Measurements from ENCODE around the gene FAM184A. TPM values are rescaled to one million over a fixed set of nuclear protein-coding genes. Genes with fewer than 3 reads are reported as not detected.

Gene FAM184A
- total RNA-seq, 4 donors from 2014 or later, result 3.0 to 14.3 (median 6.3) TPM

DNA sequence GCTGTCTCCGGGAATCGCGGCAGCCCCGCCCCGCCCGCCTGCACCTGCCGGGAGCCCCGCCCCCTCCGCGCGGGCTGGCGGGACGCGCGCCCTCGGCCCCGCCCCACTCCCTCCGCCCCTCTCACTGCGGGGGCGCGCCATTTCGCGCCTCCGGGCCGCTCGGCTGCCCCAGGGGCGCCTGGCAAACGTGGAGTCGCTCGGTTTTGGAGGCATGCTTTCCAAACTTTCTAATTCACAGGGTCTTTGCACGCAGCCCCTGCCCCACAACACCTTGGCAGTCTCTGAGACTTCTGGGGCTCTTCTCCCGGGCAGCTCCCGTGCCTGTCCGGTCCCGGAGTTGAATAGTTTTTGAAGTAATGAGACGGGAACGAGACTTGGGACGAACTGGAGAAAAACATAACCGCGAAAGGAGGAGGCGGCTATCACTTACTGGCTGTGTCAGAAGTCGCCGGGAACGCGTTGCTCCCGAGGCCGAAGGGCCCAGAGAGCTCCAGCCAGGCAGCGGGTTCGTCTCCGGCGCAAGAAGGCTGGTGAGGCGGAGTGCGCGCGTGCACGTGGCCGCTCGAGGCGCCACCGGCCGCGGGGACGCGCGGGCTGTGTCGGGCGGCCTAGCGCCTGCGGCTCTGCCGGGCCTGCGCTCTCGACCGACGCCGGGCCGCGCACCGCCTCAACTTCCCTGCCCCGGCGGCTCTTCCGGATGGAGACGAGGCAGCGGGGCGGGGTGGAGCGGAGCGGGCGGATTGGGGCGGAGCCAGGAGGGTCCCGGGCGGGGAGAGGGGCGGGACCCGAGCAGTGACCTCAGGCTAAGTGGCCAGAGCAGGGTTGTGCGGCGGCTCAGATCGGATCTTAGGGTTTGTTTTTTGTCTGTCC, 143.8 kb downstream of the FAM184A start, which contains the start of gene MCM9:
TSS of gene MCM9 (minus strand) at position 699 of the 870 bp plus-strand sequence. CDS start 3,436 bp downstream, outside the sequence.
- peak; percentile 99 for ATAC-seq (ENCODE audit: low FRiP score)
- DNase-seq (ENCODE audit: low spot score), result peak; percentile 62
- TF ChIP-seq, protein P1, sequence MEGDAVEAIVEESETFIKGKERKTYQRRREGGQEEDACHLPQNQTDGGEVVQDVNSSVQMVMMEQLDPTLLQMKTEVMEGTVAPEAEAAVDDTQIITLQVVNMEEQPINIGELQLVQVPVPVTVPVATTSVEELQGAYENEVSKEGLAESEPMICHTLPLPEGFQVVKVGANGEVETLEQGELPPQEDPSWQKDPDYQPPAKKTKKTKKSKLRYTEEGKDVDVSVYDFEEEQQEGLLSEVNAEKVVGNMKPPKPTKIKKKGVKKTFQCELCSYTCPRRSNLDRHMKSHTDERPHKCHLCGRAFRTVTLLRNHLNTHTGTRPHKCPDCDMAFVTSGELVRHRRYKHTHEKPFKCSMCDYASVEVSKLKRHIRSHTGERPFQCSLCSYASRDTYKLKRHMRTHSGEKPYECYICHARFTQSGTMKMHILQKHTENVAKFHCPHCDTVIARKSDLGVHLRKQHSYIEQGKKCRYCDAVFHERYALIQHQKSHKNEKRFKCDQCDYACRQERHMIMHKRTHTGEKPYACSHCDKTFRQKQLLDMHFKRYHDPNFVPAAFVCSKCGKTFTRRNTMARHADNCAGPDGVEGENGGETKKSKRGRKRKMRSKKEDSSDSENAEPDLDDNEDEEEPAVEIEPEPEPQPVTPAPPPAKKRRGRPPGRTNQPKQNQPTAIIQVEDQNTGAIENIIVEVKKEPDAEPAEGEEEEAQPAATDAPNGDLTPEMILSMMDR (IDR thresholded peaks at IDR 0.05), result no peak

DNA sequence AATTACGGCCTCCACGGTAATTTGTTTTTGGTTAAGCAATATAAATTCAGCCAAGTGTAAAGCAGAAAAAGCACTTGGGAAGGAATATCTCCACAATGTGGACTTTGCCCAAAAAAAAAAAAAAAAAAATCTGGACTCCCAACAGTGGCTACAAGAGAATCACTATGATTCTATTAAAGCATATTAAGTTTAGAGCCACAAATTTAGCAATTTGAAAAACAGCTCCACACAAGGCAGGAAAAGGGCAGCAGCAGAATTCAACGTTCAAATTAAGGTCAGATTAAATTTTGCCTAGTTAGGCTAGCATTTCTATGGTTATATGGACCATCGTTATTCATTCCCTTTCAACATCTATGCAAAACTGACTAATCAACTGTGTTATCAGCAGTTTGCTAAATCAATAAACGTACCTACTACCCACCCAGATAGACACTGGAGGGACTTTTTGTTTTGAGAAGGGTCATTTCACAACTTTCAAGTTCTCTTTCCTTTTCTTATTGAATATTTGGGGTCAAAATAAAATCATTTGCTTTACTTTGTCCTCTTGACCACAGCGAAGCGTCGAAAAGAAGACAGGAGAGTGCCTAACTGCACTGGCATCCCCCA, 144.5 kb downstream of the FAM184A start:
- ATAC-seq (ENCODE audit: low FRiP score) (no peak), DNase-seq (ENCODE audit: low spot score) (no peak)
- TF ChIP-seq, protein P1 (IDR thresholded peaks at IDR 0.05), result no peak

DNA sequence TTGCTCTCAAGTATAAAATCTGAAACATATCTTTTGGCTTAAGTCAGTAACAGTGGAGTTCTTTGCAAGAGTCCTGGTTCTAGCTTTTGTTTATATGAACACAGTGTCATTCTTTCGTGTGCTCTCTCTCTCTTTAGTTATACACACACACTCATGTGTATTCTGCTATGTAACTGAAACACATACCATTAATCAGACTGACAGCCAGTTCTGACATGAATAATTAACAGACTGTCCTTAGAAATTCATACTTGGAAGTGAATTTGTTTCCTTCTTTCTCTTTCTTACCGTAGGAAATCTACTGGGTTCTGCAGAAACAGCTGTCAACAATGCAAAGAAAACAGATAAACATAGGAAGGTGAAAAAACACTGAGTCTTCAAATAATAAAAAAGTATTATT, 146.0 kb downstream of the FAM184A start:
- DNase-seq (ENCODE audit: low spot score) (no peak), ATAC-seq (ENCODE audit: low FRiP score) (no peak)
- TF ChIP-seq, protein P1 (IDR thresholded peaks at IDR 0.05), result no peak

DNA sequence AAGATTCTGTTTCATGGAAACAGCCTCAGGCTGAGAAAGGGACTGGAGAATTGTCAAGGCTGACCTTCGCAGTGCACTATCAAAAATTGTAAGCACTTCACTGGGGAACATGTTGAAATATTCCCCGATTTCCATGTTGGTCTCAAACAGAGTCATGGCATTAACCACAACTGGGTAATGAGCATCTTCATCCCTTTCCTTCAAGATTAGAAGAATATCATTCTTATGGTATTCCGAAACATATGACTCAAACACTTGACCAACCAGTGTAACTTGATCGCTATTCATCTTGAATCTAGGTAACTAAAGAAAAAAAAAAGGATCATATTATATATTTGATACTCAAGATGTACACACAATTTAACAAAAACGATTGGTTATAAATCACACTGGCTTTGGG, 147.0 kb downstream of the FAM184A start:
- TF ChIP-seq, protein P1 (IDR thresholded peaks at IDR 0.05), result no peak
- ATAC-seq (ENCODE audit: low FRiP score) (no peak), DNase-seq (ENCODE audit: low spot score) (no peak)

DNA sequence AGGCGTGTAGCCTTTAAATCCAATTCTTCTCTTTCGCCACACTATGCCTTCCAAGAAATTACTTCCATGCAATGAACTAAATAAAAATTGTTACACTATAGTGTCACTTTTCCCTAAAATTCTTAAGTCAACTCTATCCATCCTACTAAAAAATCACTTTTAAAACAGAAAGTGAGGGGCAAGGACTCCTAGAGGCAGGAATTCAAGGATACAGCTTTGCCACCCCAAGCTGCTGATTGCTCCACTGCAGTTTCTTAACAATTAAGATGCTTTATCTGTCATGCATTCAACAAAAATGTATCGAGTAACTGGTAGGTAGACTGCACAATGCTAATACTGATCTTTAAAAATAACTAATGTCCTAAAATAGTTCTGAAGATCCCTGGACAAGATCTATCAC, 147.8 kb downstream of the FAM184A start:
- no peak for DNase-seq (ENCODE audit: low spot score)
- TF ChIP-seq, protein P1 (IDR thresholded peaks at IDR 0.05), result no peak
- no peak for ATAC-seq (ENCODE audit: low FRiP score)

DNA sequence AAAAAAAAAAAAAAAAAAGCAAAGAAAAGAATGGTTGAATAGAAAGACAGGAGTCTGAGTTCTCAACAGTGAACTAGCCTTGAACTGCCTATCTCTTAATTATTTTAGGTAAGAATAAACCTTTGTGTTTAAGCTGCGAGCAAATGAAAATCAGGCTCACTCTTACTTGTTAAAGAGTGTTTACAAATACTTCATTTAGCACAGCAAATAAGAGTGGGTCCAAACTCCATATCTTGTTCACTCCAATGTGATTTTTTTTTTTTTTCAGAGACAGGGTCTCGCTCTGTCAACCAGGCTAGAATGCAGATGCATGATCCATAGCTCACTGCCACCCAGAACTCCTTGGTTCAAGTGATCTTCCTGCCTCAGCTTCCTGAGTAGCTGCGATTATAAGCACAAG, 155.4 kb downstream of the FAM184A start:
- ATAC-seq (ENCODE audit: low FRiP score) (no peak), DNase-seq (ENCODE audit: low spot score) (no peak)
- TF ChIP-seq, protein P1 (IDR thresholded peaks at IDR 0.05), result no peak
